SU-DHL-6 (cell line): ENCODE measurements around the gene JHY.

Experiments used
- CTCF ChIP-seq: fragments of 200-600 bp; sonication (generic); IDR thresholded peaks from one replicate; pipeline ENCODE4 v1.5.1; 2017; ENCODE audit warnings: antibody characterized with exemption, mild to moderate bottlenecking, low read length, moderate library complexity; ENCODE audit not compliant: insufficient read depth, poor library complexity, severe bottlenecking
- EZH2phosphoT487 ChIP-seq: fragments of 200-600 bp; sonication (generic), shearing (Covaris generic); conservative IDR thresholded peaks from 2 replicates; pipeline ENCODE4 v1.6.1; 2018; ENCODE audit warnings: mild to moderate bottlenecking, antibody characterized with exemption, low read length, moderate library complexity, mixed read lengths

- TF ChIP-seq CTCF (no peak), EZH2phosphoT487 (no peak)
Measured at GRCh38 chr11:122984186-122985011, 101.8 kb downstream of the JHY start.
